Right kidney (tissue), 1 donor: ENCODE data around the gene B4GALNT1.
"Not testable (repeated sequence)": the region's sequence is repeated elsewhere in the genome, so short reads cannot be mapped to it uniquely, and the experiment has no call there.

Experiments used
- DNase-seq: peaks from one replicate; pipeline ENCODE4 v3.0.0-alpha.2; 2016

Gene B4GALNT1

DNA sequence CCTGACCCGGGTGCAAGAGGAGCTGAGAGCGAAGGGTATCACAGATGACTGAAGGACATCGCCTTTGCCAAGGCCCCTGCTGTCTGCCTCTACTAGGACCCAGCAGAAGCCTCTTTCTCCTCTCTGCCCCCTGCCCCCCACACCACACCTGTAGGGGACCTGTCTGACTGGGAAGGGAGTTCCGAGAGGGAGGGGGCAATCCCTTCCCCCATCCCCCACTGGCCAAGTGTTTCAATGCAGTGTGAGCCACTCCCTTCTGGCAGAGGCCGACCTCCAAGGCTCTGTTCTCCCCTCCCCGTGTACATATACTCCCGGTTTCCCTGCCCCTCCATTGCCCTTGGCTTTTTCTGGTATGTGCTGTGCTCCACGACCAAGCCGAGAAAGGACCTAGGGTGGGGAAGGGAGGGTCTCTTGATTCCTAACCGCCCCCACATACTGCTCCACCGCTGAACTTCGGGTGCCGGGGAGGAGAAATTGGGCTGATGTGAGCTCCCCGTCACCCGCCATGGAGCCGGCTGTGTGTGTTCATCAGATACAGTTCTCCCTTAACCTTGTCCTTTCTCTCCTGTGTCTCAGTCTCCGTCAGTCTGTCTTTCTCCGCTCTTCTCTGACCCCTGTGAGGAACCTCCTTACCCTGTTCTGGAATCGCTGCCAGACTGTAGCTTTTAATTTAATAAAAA lies 23.8 kb downstream of the B4GALNT1 start:
- no peak for DNase-seq

DNA sequence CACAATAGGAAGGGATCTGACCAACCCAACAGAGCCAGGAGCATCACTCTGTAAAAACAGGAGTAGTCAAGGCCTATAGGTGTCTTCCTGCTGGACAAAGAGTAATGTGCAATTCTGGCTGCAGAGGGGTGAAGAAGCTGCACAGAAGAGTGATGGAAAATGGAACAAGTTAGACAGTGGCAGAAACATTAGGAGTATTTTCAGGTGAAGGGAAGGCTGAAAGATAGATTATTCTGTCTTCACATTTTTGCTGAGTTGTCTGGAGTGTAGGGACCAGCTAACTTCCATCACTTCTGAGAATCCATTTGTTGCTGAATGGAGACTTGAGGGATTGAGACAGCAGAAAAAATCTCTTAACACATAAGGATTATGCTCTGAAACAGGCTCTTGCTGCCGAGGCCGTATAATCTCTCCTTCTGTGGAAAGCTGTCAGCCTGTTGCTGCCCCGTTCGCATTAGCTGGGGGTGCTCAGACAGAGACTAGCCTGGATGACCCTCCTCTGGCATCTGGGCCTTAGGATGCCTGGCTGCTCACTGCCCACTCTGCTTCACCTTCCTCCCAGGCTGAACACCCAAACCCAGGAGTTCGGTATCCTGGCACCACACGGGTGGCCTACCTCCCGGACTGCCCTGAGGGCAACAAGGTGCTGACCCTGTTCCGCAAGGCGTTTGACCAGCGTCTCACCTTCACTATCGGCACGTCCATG lies 24.9 kb downstream of the B4GALNT1 start:
- no peak for DNase-seq

DNA sequence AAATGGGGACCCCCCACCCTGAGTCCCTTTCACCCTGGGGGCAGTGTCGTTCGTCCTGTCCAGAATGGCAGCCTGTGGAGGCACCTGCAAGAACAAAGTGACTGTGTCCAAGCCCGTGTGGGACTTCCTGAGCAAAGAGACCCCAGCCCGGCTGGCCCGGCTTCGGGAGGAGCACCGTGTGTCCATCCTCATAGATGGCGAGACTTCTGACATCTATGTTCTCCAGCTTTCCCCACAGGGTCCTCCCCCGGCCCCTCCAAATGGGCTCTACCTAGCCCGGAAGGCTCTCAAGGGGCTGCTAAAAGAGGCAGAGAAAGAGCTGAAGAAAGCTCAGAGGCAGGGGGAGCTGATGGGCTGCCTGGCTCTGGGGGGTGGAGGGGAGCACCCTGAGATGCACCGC lies 26.2 kb downstream of the B4GALNT1 start:
- DNase-seq, result no peak

DNA sequence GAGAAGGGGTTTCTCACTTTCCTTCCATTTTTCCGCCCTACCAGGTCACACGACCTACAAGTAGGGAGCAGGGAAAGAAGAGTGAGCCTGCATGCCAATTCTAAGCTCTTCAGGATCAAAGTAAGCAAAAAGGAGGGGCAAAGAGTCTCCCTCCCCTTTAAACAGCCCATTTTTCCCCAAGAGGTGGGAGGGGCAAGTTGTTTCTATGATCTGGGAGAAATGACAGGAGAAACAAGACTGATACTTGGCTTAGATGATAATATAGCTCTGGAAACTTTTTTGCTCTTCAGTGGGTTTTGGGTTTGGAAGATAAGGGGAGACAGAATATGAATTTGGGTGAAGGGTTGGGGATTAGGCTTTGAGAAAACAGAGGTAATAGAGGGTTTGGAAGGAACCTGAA lies 26.6 kb downstream of the B4GALNT1 start:
- no peak for DNase-seq

DNA sequence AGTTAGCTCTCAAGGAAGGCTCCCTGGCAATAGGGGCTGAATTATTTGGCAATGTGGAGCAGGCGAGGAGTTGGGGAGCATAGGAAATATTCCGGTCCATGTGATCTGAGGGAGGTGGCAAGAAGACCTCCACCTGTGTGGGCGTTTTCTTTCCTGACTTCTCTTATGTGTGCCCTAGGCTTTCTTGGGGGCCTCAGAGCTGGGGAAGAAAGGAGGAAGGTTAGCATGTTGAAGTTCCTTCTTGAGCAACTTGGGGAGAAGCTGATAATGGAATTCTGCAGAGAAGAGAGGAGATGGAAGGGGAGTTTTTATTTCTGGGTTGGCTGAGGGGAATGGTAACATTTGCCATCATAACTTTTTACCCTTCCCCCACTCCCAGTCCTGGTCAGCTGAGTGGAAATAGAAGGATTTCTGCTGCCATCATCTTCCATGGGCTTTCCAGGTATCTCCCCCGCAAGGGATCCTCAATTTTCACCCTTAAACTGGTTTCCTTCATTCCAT lies 27.1 kb downstream of the B4GALNT1 start:
- no peak for DNase-seq

DNA sequence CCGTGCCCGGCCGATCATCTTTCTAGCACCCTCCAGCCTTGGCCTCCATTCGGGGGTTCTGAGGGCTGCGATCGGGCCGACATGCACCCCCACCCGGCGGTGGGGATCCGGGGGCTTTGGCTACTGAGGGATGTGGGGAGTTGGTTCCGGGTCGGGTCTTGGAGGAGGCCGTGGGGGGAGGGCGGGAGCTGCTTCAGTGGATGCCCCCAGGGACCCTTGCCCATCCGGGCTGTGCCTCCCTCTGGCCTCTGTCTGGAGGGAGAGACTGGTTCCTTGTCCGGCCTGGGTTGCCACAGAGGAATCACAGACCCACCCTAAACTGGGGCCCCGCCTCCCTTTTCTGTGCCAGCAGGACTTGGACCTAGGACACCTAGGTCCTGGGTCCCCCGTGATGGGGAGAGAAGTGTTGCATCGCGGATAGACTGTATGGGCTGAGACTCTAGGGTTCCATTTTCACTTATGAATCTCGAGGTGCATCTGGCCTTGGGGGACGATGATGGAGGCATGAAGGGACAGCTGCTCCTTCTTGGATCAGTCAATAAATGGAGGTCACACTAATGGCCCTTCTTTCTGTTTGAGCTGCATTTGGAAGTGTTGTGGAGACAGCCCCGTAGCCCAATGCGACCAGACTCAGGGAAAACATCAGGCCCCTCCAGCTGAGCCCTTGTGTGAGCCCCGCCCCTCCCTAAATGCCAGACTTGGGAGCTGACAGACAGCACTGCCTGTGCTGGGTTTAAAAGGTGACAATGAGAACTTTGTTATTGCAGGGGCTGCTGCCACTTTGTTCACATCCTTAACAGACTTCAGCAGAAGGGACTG lies 27.8 kb downstream of the B4GALNT1 start:
- peak; percentile 55 for DNase-seq

DNA sequence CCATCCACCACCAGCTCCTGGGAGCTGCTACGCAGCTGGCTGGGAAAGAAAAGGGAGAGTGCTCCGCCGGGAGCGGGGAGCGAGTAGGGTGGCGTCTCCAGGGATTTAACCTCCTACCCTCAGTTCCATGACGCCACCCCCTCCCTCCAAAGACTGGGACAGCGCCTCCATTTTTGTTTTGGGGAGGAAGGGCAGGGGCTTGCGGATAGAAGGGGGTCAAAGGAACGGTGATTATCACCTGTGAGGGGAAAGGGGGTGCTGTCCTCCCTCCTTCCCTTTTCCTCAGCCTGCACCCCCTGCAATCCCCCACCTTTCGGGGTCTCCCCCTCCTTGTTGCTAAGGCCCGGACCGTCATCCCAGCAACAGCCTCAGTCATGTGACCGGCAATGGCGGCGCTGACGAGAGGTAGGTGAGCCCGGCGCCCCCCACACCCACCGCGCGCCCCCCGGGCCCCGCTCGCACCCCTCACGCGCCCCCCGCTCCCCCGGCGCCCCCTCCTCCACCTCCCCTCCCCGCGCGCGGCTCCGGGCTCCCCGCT lies 28.5 kb downstream of the B4GALNT1 start, which contains the start of gene DTX3:
Gene DTX3, plus strand, starts transcription at position 371 of the 538 bp plus-strand sequence. CDS start 1,694 bp downstream, outside the sequence.
- DNase-seq, result peak; percentile 70

DNA sequence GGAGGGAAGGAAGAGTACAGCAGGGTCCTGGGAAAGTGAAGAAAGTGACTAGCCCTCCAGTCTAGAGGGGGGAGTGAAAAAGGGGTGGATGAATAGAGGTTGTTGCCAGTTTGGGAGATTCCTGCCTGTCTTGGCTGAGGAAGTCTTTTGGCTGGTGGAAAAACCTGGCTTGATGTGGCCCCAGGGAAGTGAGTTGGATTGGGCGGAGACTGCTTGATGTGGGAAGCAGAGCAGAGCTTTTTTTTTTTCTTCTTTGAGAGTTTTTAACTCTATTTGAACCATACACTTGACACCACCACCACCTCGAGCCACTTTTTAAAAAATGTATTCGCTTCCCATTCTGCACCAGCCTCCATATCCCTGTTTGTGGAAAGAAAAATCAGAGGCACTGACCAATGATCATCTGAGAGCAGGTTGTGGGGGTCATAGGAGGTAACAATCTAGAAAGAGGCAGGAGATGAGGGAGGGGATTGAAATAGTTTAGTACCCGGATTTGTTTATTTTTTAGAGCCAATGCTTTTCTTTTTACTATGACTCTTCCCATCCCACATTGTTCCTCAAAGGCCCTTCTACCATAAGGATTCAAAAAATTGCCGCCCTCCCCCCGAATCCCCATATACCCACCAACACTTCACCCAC lies 29.1 kb downstream of the B4GALNT1 start:
- peak; percentile 61 for DNase-seq

DNA sequence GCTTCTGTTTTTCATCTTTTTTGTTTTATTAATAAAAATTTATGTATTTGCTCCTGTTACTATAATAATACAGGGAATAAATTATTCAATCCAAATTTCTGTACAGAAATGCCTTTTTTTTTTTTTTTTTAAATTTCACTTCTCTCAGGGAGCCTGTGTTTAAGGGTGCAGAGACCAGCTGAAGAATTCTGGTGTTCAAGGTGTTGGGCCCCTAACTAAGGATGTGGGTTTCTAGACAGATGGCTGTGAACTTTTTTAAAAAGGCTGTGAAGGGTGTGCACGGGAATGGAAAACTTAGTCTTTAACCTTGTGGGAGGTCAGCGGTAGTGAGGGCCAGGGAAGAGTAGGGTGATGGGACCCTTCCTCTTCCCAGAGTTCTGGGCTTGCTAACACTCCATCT lies 29.7 kb downstream of the B4GALNT1 start:
- DNase-seq, result no peak

DNA sequence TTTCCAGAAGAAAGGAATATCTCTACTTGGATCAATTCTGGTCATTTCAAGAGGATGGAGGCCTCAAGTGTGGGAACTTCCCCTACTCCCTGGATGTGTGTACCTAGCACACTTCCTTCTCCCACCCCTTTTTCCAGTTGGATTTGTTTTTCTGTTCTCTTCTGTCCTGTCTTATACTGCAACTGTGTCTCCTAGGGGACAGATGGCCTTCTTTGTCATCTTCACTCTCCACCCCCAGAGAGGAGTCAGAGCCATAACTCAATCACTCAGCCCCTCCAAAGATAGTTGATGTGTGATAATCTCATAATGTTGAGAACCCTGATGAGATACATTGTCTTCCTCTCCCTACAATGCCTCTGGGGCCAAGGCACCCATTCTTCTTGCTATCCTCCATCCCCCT lies 30.5 kb downstream of the B4GALNT1 start:
- no peak for DNase-seq

DNA sequence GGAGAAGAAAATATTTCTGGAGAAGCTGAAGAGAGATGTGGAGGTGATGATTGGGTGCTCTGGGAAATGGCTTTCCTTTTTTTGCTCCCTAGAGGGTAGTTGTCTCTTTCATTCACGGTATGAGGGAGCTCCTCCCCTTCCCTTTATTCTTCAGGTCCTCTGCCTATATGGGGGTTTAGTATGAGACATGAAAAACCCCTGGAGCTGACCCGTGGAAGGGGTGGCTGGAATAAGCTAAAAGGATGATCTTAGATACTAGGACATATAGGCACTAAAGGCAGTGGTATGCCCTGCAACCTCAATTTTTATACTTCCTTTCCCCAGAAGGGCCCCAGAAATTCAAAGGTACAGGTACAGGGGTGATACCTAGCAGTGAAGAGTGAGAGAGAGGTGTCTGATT lies 32.6 kb downstream of the B4GALNT1 start:
- DNase-seq, result no peak

DNA sequence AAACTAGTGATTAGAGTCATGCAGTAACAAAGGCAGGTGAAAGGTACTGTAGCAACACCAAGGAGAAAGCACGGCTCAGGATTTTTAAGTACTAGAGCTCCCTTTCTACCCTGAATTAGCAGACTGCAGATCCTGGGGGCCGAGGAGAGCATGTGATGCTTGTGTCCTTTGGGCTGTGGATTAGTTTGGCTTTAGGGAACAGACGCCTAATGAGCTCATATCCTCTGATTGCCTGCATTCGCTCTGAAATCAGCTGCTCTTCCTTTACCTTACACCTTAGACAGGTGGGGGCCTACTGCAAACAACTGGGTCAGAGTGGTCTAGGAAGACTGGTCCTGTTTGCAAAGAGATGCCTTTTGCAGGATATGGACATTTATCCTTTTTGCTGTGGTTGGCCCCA lies 39.8 kb downstream of the B4GALNT1 start:
- no peak for DNase-seq

DNA sequence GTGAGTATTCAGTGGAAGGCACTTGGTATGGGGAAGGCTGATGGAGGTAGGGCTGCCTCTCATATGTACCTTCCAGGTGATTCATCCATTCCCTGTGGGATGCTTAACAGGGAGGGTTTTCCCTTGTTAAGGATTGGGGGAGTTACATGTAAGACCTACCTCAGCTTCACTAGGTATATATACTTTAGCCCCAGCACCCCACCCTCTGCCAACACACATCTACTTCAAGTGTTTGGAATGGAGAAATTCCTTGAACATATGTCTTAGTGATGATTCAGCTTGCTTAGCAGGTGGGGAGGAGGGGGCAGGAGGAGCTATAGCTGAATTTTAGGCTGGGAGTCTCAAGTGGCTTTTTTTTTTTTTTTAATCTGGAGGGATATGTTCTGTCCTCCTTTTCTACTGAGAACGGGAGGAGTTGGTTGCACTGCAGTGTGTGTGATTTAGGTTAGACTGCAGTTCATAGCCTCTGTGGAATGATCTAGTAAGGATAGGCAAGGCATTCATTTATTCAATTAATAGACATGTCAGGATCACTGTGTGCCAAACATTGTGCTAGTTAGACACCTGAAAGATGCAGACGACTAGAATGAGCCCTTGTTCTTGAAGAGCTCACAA lies 40.3 kb downstream of the B4GALNT1 start:
- no peak for DNase-seq

DNA sequence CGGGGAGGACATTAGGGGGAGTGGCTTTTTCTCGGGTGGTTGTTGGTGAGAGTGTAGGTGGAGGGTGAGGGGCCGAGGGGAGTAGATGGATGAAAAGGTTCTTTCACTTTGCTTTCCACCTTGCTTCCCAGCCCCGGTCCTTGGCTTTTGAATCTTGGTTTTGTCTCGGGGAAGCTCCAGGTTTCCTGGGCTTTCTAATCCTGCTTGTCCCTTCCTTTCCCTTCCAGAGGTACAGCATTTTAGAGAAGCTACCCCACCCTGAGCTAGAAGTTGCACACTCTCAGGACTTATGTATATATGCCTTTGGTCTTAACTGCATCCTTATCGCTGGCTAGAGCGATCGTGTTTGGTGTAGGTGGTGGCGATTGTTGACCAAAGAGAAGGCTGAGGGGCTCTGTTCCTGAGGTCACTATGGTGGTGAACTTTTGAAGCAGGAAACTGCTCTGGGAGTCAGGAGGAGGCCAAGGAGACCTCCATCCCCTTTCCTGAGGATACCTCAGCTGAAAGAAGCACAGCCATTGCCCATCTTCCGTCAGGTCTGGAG lies 41.1 kb downstream of the B4GALNT1 start:
- no peak for DNase-seq

DNA sequence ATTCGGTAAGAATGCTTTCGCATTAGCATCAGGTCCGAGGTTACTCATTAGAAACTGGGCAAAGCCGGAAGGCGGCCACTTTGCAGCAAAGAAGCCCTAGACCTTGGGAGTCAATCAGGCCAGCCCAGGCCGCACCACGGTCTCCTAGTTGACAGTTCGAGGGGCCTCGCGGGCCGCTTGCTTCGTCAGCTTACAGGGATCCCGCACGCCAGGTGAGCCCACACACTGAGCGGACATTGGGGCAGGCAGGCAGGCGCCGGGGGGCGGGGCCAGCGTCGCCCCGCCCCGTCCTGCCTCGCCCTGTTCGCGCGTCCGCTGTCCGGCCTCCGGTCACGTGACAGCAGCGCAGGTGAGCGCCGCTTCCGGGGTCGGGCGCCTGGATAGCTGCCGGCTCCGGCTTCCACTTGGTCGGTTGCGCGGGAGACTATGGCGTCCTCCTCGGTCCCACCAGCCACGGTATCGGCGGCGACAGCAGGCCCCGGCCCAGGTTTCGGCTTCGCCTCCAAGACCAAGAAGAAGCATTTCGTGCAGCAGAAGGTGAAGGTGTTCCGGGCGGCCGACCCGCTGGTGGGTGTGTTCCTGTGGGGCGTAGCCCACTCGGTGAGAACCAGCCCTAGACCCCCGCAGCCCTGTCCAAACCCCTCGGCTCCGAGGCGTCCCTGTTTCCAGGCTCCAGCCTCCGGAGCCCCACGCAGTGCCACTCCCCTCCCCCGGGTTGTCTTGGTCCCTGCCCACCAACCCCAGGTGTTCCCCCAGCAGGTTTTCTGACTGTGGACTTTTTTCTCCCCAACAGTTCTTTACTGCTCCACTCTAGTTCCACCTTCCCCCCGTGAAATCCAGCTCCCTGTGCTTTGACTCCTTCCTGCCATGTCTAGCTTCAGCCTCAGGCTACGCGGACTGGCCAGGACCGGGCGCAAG lies 41.9 kb downstream of the B4GALNT1 start, which contains the start of gene PIP4K2C:
Gene PIP4K2C, plus strand, starts transcription at position 329 of the 918 bp plus-strand sequence. Its CDS starts 98 bp downstream, at position 427.
- DNase-seq, result peak; percentile 95

DNA sequence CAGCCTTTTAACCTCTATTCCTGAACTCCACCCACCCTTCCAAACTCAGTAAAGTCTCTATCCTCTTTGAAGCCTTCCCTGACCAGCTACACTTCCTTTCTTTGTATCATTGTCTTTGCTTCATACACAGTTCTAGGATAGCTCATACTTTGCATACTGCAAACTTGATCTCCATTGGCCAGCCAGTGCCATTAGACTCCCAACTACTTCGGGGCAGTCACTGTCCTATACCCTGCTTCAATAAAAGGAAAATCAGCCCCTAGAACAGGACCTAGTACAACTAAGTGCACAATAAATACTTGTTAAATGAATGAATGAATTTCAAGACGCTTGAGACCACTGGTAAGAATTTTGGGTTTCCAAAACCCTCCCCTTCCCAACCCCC lies 42.5 kb downstream of the B4GALNT1 start:
- no peak for DNase-seq

DNA sequence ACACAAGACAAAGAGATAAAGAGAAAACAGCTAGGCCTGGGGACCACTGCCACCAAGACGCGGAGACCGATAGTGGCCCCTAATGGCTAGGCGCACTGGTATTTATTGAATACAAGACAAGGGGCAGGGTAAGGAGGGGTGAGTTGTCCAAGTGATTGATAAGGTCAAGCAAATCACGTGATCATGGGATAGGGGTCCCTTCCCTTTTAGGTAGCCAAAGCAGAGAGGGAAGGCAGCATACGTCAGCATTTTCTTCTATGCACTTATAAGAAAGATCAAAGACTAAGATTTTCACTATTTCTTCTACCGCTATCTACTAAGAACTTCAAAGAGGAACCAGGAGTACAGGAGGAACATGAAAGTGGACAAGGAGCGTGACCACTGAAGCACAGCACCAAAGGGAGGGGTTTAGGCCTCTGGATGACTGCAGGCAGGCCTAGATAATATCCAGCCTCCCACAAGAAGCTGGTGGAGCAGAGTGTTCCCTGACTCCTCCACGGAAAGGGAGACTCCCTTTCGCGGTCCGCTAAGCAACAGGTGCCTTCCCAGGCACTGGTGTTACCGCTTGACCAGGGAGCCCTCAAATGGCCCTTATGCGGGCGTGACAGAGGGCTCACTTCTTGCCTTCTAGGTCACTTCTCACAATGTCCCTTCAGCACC lies 43.9 kb downstream of the B4GALNT1 start:
- not testable (repeated sequence) for DNase-seq

DNA sequence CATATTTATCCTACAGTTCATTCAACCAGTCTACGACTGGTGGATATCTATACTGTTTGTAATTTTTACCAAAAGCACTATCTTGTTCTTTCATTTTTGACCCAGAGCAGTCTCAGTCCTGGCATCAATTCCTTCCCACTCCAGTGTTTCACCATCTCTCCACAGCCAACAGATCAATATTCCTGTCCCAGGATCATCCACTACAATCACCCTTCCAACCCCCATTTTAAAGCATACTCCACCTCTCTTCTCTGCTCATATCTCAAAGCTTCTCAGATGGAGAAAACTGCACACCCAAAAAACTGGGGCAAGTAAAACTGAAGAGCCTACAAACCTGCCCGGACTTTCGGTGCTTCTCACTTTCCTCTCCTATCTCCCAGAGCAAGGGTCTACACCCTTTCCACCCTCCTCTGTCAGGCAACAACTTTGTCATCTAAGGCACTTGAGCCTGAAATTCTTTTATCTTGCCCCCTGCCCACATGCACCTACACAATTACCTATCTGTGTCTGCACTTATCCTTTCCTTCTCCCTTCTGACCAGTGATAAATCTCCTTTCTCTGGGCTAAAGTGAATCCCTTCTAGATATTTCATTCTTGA lies 46.1 kb downstream of the B4GALNT1 start:
- no peak for DNase-seq

DNA sequence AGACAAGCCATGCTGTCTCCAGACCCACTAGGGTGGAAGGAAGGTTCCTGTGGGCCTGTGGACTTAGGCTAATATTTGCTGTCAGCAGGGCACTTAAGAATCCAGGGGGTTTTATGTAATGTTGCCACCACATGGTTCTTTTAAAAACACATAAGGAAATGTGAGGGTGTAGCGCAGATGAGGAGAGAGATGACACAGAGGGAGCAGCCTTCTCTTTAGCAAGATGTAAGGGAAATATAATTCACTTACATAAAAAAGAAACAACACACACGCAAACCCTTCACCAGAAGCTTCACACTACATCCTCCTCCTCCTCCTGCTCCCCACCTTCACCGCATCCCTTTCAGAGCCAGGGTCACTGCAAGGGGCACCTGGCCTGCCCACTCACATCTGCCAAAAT lies 46.9 kb downstream of the B4GALNT1 start:
- no peak for DNase-seq
